SW480 (cell line): ENCODE measurements around the gene FAM110C.
"Not testable (repeated sequence)": the region's sequence is repeated elsewhere in the genome, so short reads cannot be mapped to it uniquely, and the experiment has no call there.

Experiments
- DNase-seq: peaks from one replicate; pipeline ENCODE4 v3.0.0-alpha.2; 2016; ENCODE audit warnings: low spot score

Gene FAM110C

DNA sequence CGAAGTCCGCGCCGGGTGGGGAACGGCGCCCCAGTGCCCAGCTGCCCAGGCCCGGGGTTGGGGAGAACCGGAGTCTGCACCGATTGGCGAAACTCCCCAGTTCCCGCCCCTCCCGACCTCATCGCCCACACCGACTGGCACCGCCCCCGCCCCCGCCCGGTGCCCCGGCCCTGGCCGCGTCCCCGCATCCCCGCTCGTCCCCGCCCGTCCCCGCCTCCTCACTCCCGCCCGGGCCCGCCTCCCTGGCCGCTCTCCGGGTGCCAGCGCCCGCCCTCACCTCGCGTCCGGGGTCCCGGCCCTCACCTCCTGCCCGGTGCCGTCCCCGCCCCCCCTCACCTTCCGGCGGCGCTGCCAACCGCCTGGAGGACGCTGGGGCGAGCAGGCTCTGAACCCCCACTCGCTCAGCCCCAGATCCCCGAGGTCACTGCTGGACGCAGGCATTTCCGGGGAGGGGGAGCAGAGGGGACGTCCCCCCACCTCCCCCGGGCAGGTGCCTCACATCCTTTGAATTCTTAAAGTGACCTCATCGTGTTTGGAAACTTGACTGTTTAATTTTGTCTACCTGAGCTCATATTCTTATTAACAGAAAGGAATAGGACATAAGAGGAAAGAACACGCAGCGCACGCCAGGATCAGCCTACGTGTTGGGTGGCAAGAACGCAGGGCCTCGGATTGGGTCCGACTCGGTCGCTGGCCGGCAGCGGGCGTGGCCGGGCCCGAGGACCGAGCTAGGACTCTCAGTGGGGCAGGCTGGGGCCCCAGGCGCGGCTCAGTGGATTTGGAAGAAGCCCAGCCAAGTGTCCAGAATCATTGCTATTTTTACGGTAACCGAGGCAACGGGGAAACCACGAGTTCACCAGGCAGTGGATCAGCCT lies at the start of gene FAM110C:
TSS of gene FAM110C (minus strand) at position 35 of the 875 bp plus-strand sequence. CDS start 120 bp downstream, outside the sequence.
- DNase-seq: peak; percentile 83

DNA sequence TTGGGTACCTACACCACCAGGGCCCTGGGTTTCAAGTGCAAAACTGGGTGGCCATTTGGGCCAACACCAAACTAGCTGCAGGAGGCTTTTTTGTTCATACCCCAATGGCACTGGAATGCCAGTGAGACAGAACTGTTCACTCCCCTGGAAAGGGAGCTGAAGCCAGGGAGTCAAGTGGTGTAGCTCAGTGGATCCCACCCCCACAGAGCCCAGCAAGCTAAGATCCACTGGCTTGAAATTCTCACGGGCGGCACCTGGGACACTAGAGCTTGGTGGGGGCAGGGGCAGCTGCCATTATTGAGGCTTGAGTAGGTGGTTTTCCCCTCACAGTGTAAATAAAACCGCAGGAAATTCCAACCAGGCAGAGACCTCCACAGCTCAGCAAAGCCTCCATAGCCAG lies 46.0 kb upstream of the FAM110C start:
- DNase-seq: no peak

DNA sequence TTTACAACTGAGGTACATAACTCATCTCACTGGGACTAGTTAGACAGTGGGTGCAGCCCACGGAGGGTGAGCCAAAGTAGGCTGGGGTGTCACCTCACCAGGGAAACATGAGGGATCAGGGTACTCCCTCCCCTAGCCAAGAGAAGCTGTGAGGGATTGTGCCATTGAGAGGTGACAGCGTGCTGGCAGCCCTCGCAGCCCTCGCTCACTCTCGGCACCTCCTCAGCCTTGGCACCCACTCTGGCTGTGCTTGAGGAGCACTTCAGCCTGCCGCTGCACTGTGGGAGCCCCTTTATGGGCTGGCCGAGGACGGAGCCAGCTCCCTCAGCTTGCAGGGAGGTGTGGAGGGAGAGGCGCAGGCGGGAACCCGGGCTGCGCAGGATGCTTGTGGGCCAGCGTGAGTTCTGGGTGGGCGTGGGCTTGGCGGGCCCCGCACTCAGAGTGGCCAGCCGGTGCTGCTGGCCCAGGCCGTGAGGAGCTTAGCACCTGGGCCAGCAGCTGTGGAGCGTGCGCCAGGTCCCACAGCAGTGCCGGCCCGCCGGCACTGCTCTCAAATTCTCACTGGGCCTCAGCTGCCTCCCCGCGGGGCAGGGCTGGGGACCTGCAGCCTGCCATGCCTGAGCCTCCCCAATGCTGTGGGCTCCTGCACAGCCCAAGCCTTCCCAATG lies 44.5 kb upstream of the FAM110C start:
- DNase-seq: no peak

DNA sequence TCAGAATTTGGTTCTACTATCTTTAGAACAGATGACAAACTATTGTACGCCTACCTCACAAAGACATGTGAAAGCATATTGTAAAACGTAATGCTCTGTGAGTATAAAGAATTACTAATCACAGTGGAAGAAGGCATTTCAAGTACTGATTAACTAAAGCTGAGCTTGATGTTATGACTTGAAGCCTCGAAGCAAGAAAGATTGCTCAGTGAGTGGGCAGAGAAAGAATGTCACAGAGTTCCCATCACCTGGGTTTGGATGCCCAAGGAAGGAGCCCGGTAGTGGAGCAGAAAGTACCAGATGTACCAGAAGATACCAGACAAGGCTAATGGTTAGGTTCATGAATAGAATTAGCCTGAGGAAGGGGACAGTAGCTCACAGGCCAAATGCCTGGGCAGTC lies 39.5 kb upstream of the FAM110C start:
- no peak for DNase-seq

- no peak for DNase-seq
Observed at GRCh38 chr2:84121-84520, 37.8 kb upstream of the FAM110C start.

DNA sequence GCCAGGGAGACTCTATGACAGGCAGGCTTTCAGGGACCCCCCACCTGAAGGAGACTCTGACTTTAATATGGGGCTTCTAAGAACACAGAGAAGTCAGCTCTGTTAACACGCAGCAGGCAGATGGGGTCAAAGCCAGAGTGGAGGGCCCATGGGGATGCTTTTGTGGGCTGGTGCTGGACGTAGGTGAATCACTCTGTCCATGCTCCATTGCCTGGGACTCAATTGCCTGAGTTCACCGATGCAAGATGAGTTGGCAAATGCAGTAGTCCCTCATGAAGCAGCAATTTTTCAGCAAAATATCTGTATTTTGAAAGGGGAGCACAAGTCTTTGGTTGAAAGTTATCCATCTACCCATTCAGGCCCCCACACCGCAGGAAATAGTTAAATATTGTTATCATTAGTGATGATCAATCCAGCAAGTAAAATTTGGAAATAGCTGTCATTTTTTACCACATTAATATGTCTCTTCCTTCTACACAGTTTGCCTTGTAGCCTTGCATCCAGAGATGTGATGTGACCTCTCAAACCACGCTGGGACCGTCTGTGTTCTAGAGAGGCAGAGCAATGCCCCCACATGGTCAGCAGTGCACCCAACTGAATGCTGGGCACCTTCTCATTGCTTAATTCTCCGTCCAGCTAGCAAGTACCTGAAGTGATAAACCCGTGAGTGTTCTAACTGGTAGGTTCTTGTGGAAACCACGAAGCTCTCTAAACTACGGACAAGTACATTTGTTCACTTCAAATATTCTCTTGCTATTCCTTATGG lies 34.8 kb upstream of the FAM110C start:
- DNase-seq: no peak

- DNase-seq: no peak
Observed at GRCh38 chr2:80378-80777, 34.1 kb upstream of the FAM110C start.

- DNase-seq: peak; percentile 82
Observed at GRCh38 chr2:71309-72035, 25.2 kb upstream of the FAM110C start.

DNA sequence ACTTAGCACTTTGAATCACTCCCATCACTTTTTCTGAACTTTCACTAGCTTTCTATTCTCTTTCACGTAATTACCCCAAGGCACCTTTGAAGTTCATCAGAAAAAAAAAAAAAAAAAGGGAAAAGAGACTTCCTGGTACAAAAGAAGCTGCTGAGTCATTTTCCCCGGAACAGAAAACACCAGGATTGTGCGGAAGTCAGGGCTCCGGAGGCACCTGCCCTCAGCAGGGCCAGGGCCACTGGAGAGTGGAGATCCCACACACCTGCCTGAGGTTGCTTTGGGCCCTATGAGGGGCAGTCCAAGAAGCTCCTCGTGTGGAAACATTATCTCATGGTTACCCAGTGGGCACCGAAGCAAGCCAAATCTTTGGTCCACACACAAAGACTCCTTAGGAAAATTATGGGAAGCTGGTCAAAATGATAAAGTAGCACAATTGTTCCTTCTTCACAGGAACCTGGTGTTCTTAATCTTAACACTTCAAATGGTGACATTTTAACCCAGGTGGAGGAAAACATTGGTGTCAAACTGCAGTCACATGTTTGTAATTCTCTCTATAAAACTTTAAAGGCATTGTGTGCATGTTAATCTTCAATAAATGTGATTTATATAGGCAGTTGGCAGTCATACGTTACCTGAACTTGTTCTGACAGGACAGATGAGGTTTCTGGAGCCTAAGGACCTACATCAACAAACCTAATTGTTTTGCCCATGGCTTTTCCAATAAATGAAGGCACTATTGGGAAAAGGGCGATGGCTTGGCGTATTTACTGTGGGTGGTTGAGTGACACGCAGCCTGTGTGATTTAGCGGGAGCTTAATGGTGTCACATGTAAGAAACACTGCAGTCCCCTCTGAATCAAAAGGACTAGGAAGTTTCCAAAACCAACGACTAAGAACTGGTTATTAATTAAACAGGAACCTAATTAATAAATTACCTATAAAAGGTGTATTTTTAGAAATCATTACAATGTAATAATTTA lies 23.4 kb upstream of the FAM110C start:
- peak; percentile 74 for DNase-seq

DNA sequence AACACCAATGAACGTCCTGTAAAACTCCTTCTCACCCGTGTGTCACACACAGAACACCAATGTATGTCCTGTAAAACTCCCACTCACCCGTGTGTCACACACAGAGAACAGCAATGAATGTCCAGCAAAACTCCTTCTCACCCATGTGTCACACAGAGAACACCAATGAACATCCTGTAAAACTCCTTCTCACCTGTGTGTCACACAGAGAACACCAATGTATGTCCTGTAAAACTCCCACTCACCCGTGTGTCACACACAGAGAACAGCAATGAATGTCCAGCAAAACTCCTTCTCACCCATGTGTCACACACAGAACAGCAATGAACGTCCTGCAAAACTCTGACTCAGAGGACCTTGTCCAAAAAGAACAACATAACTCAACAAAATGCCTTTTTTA lies 22.3 kb upstream of the FAM110C start:
- not testable (repeated sequence) for DNase-seq

GRCh38 chr2:66853-67252 lies 20.5 kb upstream of the FAM110C start:
- DNase-seq: no peak

GRCh38 chr2:65121-65520 lies 18.8 kb upstream of the FAM110C start:
- no peak for DNase-seq

GRCh38 chr2:55587-56448 lies 9.5 kb upstream of the FAM110C start:
- no peak for DNase-seq

DNA sequence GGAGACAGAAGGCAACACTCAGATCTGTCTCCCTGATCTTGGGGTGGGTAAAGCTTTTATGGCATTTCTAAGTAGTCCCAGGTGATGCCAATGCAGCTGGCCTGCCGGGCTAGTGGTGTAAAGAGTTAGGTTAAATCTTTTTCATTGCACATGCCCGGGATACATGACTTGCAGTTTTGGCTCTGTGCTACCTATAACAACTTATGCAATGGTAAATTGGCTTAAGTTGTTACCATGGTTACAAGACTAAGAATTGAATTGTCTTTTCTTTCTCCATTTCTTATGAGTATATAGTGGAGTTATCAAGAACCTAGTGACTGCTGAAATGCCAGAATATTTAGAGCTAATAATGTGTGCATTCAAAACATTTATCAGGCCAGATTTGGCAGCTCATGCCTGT lies 5.3 kb upstream of the FAM110C start:
- no peak for DNase-seq

DNA sequence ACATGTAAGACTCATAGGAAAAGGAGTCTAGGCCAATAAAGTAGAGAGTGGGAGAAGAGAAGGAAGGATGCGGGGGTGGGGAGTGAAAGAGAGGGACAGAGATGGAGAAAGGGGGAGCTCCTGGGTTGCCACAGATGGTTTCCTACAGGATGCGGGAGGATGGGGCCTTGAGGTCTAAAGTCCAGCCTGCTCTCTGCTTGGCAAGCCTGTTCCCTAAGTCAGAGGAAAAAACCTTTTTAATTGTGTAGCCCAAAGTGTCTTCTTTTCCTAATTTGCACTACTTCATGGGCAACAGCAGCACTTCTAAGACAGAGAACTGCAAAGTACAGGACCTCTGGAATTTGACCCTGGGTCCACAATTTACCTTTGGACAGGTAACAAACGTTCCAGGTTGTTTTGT lies 1.4 kb upstream of the FAM110C start:
- no peak for DNase-seq

- no peak for DNase-seq
Observed at GRCh38 chr2:47346-47725, 1.0 kb upstream of the FAM110C start.

GRCh38 chr2:46131-46470 lies 204 bp downstream of the FAM110C start:
- no peak for DNase-seq

- DNase-seq: peak; percentile 32
Observed at GRCh38 chr2:45342-46130, 769 bp downstream of the FAM110C start.

DNA sequence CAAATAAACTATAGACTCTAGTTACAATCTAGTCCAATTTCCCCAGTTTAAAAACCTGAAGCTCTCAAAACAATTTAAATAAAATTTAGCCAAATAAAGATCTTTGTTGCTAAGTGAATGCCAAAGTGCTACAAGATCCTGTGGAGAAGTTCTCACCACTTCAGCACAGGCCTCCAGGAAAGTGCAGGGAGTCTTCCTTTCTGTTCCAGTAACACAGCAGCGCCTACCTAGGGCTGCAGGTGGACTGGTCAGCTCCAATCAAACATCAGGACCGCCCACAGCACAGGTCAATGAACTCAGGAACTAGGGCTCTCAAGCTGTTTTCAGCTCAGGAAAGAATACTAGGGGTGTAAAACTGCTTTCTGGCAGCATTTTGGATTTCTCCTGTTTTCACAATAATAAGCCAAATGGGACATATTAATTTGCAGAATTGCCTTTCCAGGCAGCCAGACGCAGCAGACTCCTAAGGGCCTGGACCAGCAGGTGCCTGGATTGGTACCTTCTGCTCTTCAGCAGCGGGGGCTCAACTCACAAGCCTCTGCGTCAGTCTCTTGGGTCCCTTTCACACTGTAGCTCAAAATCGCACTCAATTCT lies 1.5 kb downstream of the FAM110C start:
- no peak for DNase-seq
